GM18907 (cell line): ENCODE measurements around the gene ITGBL1.
"Not testable (repeated sequence)": the region's sequence is repeated elsewhere in the genome, so short reads cannot be mapped to it uniquely, and the experiment has no call there.

Experiments used
- ATAC-seq: cut with Tn5 transposase; IDR thresholded peaks from one replicate; pipeline ENCODE4 v1.9.1; 2021; ENCODE audit warnings: mild to moderate bottlenecking, moderate library complexity; ENCODE audit not compliant: unreplicated experiment

ITGBL1 gene

GRCh38 chr13:101511161-101511560 is 58.7 kb downstream of the ITGBL1 start:
- no peak for ATAC-seq

- ATAC-seq: no peak
These were observed 59.3 kb downstream of the ITGBL1 start for GRCh38 chr13:101511766-101512165.

GRCh38 chr13:101512650-101513049 is 60.2 kb downstream of the ITGBL1 start:
- ATAC-seq: no peak

GRCh38 chr13:101514100-101514499 is 61.6 kb downstream of the ITGBL1 start:
- no peak for ATAC-seq

GRCh38 chr13:101514695-101515275 is 62.3 kb downstream of the ITGBL1 start:
- ATAC-seq: peak; percentile 73

- ATAC-seq: no peak
These were observed 63.0 kb downstream of the ITGBL1 start for GRCh38 chr13:101515504-101515903.

GRCh38 chr13:101516262-101516661 is 63.8 kb downstream of the ITGBL1 start:
- ATAC-seq: no peak

- peak; percentile 94 for ATAC-seq
These were observed 68.2 kb downstream of the ITGBL1 start for GRCh38 chr13:101520672-101521071.

- ATAC-seq: no peak
These were observed 68.9 kb downstream of the ITGBL1 start for GRCh38 chr13:101521371-101521770.

- ATAC-seq: no peak
These were observed 70.1 kb downstream of the ITGBL1 start for GRCh38 chr13:101522607-101523006.

- no peak for ATAC-seq
These were observed 71.0 kb downstream of the ITGBL1 start for GRCh38 chr13:101523154-101524131.

- ATAC-seq: no peak
These were observed 74.7 kb downstream of the ITGBL1 start for GRCh38 chr13:101527130-101527529.

- no peak for ATAC-seq
These were observed 76.9 kb downstream of the ITGBL1 start for GRCh38 chr13:101529422-101529821.

- ATAC-seq: no peak
These were observed 77.8 kb downstream of the ITGBL1 start for GRCh38 chr13:101530293-101530692.

GRCh38 chr13:101535192-101535746 is 82.8 kb downstream of the ITGBL1 start:
- ATAC-seq: no peak

GRCh38 chr13:101536079-101536478 is 83.6 kb downstream of the ITGBL1 start:
- no peak for ATAC-seq

GRCh38 chr13:101544544-101544943 is 92.1 kb downstream of the ITGBL1 start:
- not testable (repeated sequence) for ATAC-seq

GRCh38 chr13:101544979-101545378 is 92.5 kb downstream of the ITGBL1 start:
- ATAC-seq: no peak

- no peak for ATAC-seq
These were observed 93.0 kb downstream of the ITGBL1 start for GRCh38 chr13:101545521-101545920.

- no peak for ATAC-seq
These were observed 99.8 kb downstream of the ITGBL1 start for GRCh38 chr13:101552286-101552685.

- no peak for ATAC-seq
These were observed 100.3 kb downstream of the ITGBL1 start for GRCh38 chr13:101552786-101553185.
